Measurements from ENCODE around the gene CYTH1.

The CYTH1 gene

GRCh38 chr17:78642707-78643106 lies 139.4 kb downstream of the CYTH1 start:
- DNase-seq: no peak

- DNase-seq: no peak
Observed at GRCh38 chr17:78641666-78642065, 140.4 kb downstream of the CYTH1 start.

GRCh38 chr17:78641243-78641642 lies 140.8 kb downstream of the CYTH1 start:
- no peak for DNase-seq

GRCh38 chr17:78640700-78641099 lies 141.4 kb downstream of the CYTH1 start:
- DNase-seq: no peak

GRCh38 chr17:78637643-78638420 lies 144.2 kb downstream of the CYTH1 start:
- no peak for DNase-seq

GRCh38 chr17:78637146-78637545 lies 144.9 kb downstream of the CYTH1 start:
- DNase-seq: no peak

- no peak for DNase-seq
Observed at GRCh38 chr17:78634154-78634553, 147.9 kb downstream of the CYTH1 start.

- no peak for DNase-seq
Observed at GRCh38 chr17:78629436-78629995, 152.6 kb downstream of the CYTH1 start.

- no peak for DNase-seq
Observed at GRCh38 chr17:78628547-78629435, 153.3 kb downstream of the CYTH1 start.

- no peak for DNase-seq
Observed at GRCh38 chr17:78624324-78625151, 157.5 kb downstream of the CYTH1 start.
